Endometrial microvascular endothelial cells (primary cell): Measurements from ENCODE around the gene RNF126. TPM values are rescaled to one million over a fixed set of nuclear protein-coding genes. Genes with fewer than 3 reads are reported as not detected.
"Not testable (repeated sequence)": the region's sequence is repeated elsewhere in the genome, so short reads cannot be mapped to it uniquely, and the experiment has no call there.

Source experiments
- in situ Hi-C: cut with HindIII; loops from 2 replicates; pipeline ENCODE4 v1.10.0; 2017; ENCODE audit warnings: low sequenced_read_pairs, low pct_unique_long_range_greater_than_20kb; ENCODE audit errors: inconsistent ontology term
- total RNA-seq: library from RNA; depleted of rRNA; stranded (reverse); fragments of >200 nt; gene quantifications from one replicate; pipeline ENCODE4 v1.2.3, GENCODE V29; 2015; ENCODE audit errors: inconsistent ontology term

RNF126 gene
- total RNA-seq, 1 donor from 2014 or later, result 136 TPM

GRCh38 chr19:605061-605971, 57.7 kb downstream of the RNF126 start:
- in situ Hi-C loops, result not testable (repeated sequence)

GRCh38 chr19:604355-604754, 58.7 kb downstream of the RNF126 start:
- in situ Hi-C loops, result no loop called here

- in situ Hi-C loops, result not testable (repeated sequence)
These were observed 59.2 kb downstream of the RNF126 start for GRCh38 chr19:603779-604178.

GRCh38 chr19:603302-603639, 59.7 kb downstream of the RNF126 start:
- in situ Hi-C loops, result not testable (repeated sequence)

GRCh38 chr19:602391-603301, 60.4 kb downstream of the RNF126 start:
- in situ Hi-C loops, result no loop called here

GRCh38 chr19:601790-602189, 61.2 kb downstream of the RNF126 start:
- in situ Hi-C loops, result no loop called here

- in situ Hi-C loops, result no loop called here
These were observed 61.7 kb downstream of the RNF126 start for GRCh38 chr19:601310-601709.

Other genes starting within 250 kb of the RNF126 start
- 0.37 TPM for gene SHC2, start 202.2 kb downstream of the RNF126 start, total RNA-seq
- gene MADCAM1, start 166.7 kb downstream of the RNF126 start, total RNA-seq, result not detected
- 17.6 TPM for gene TPGS1, start 155.7 kb downstream of the RNF126 start, total RNA-seq
- gene CDC34, start 131.5 kb downstream of the RNF126 start, total RNA-seq, result 84.7 TPM
- not detected for gene GZMM, start 119.2 kb downstream of the RNF126 start, total RNA-seq
- 537 TPM for gene BSG, start 90.6 kb downstream of the RNF126 start, total RNA-seq
- gene HCN2, start 73.3 kb downstream of the RNF126 start, total RNA-seq, result 0.37 TPM
- gene POLRMT, start 29.7 kb downstream of the RNF126 start, total RNA-seq, result 25.9 TPM
- gene FGF22, start 23.3 kb downstream of the RNF126 start, total RNA-seq, result not detected
- 55.0 TPM for gene FSTL3, start 13.2 kb upstream of the RNF126 start, total RNA-seq
- gene PRSS57, start 32.2 kb upstream of the RNF126 start, total RNA-seq, result not detected
- not detected for gene PALM, start 45.7 kb upstream of the RNF126 start, total RNA-seq
- not detected for gene MISP, start 87.9 kb upstream of the RNF126 start, total RNA-seq
- gene PTBP1, start 134.2 kb upstream of the RNF126 start, total RNA-seq, result 307 TPM
- gene PLPPR3, start 158.7 kb upstream of the RNF126 start, total RNA-seq, result 1.5 TPM
- gene AZU1, start 164.6 kb upstream of the RNF126 start, total RNA-seq, result not detected
- gene PRTN3, start 177.8 kb upstream of the RNF126 start, total RNA-seq, result not detected
- gene ELANE, start 189.1 kb upstream of the RNF126 start, total RNA-seq, result not detected
- 5.4 TPM for gene CFD, start 196.4 kb upstream of the RNF126 start, total RNA-seq
- gene MED16, start 230.0 kb upstream of the RNF126 start, total RNA-seq, result 48.9 TPM
- not detected for gene RNU6-9, start 230.3 kb upstream of the RNF126 start, total RNA-seq